GM21360 (cell line): ENCODE data around the gene DUSP16.

ENCODE experiments used
- ATAC-seq: cut with Tn5 transposase; IDR thresholded peaks from one replicate; pipeline ENCODE4 v1.9.1; 2021; ENCODE audit warnings: mild to moderate bottlenecking, moderate library complexity; ENCODE audit not compliant: unreplicated experiment

DUSP16 gene

GRCh38 chr12:12446786-12447185, 115.9 kb downstream of the DUSP16 start:
- ATAC-seq, result no peak

- ATAC-seq, result no peak
These were observed 116.8 kb downstream of the DUSP16 start for GRCh38 chr12:12445882-12446181.

DNA sequence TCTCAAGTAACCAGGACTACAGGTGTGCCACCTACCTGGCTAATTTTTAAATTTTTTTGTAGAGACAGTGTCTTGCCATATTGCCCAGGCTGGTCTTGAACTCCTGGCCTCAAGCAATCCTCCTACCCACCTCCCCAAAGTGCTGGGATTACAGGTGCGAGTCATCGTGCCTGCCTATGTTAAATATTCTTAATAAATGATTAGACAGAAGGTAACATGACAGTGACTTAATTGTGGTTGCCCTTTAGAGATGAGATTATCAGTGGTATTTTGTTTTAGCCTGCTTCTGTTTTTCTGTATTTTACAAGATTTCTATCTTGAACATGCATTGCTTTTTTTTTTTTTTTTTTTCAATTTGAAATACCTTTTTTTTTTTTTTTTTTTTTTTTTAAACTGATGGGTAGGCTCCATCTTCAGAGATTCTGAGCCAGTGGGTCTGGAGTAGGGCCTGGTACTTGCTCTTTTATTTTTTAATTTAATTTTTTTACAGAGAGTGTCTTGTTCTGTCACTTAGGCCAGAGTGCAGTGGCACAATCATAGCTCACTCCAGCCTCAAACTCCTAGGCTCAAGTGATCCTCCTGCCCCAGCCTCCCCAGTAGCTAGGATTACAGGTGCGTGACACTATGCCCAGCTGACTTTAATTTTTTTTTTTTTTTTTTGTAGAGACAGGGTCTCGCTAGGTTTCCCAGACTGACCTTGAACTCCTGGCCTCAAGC, 117.3 kb downstream of the DUSP16 start:
- no peak for ATAC-seq

GRCh38 chr12:12443431-12443878, 119.2 kb downstream of the DUSP16 start:
- ATAC-seq, result no peak

DNA sequence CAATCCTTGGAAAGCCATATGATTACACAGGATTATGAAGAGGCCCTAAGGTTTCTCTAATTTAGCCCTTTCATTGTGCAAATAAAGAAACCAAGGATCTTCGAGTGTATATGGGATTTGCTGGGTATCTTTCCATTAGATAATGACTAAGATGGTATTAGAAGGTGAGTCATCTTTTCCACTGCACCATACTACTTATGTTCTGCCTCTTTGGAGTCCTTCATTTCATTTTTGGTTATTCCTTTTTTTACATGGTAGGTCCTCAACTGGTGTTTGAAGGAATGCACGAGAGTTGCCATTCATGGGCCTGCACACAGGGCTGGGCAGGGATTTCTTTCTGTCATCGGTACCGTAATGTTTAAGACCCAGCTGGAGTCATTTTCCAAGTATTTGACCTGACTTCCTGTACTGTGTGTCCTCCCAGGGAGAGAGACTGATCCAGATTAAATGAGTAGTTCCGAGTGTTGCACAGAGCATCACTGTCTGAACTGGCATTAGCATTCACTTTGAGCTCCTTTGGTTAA, 120.1 kb downstream of the DUSP16 start:
- no peak for ATAC-seq

GRCh38 chr12:12441843-12442461, 120.7 kb downstream of the DUSP16 start:
- ATAC-seq, result no peak

- no peak for ATAC-seq
These were observed 121.2 kb downstream of the DUSP16 start for GRCh38 chr12:12441429-12441807.

GRCh38 chr12:12440784-12441428, 121.8 kb downstream of the DUSP16 start:
- ATAC-seq, result no peak

DNA sequence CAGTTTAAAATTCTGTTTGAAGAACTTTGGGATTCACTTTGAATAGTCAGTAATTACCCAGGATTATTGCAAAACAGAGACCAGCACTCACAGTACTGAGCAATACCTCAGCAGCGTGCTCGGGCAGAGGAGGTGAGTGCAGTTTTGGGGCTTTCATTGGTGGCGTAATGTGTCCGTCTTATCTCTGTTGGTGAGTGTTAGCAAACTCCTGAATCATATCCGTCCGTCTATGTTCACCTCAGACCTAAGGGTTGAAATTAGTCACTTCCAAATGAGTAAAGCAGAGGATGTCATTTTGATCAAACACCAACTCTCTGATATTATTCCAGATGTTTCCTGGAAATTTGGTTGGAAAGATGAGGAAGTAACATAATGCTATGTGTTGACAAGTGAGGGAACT, 123.0 kb downstream of the DUSP16 start:
- no peak for ATAC-seq

- no peak for ATAC-seq
These were observed 125.8 kb downstream of the DUSP16 start for GRCh38 chr12:12436831-12437345.

DNA sequence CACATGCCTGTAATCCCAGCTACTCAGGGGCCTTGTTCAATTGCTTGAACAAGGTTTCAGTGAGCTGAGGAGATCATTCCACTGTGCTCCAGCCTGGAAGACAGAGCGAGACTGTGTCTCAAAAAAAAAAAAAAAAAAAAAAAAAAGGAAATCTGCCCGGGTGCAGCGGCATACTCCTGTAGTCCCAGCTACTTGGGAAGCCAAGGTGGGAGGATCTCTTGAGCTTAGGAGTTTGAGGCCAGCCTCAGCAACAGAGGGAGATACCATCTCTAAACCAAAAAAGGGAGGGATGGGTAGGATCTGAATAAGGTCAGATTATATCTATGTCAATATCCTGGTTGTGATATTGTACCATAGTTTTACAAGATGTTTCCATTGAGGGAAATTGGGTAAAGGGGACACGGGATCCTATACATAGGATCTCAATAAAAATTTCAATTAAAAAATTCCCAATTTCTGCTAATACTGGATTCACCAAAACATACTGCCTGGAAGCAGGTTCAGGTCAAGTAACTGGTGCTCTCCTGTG, 129.4 kb downstream of the DUSP16 start:
- ATAC-seq, result no peak

- no peak for ATAC-seq
These were observed 130.3 kb downstream of the DUSP16 start for GRCh38 chr12:12432364-12432763.

- no peak for ATAC-seq
These were observed 133.6 kb downstream of the DUSP16 start for GRCh38 chr12:12428961-12429657.

DNA sequence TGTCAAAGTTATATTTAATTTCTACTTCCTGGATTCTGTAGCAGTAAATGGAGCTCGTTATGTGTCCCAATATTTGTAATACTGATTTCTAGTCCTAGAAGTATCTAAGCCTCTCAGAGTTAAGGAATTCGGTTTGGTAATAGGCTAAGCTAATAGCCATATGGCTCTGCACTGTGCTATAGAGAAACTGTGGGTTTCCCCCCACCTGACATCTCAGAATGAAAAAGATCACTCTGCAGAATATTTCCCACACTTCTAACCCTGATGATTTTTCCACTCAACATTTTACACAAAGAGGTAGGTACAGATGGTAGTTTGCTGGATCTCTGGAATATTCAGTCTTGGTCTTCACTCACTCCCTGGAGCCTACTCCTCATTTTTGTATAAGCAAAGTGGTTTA, 134.6 kb downstream of the DUSP16 start:
- no peak for ATAC-seq

DNA sequence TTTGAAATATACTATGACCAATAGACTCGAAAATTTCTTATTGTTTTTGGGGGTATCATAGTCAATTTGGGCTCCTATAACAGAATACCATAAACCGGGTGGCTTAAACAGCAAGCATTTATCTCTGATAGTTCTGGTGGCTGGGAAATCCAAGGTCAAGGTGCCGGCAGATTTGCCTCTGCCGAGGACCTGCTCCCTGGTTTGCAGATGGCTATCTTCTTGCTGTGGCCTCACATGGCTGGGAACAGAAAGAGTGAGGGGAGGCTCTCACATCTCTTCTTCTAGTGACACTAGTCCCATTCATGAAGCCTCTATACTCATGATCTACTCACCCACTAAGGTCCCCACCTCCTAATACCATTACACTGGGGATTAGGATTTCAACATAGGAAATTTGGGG, 135.1 kb downstream of the DUSP16 start:
- no peak for ATAC-seq

- ATAC-seq, result no peak
These were observed 137.0 kb downstream of the DUSP16 start for GRCh38 chr12:12425616-12426015.

DNA sequence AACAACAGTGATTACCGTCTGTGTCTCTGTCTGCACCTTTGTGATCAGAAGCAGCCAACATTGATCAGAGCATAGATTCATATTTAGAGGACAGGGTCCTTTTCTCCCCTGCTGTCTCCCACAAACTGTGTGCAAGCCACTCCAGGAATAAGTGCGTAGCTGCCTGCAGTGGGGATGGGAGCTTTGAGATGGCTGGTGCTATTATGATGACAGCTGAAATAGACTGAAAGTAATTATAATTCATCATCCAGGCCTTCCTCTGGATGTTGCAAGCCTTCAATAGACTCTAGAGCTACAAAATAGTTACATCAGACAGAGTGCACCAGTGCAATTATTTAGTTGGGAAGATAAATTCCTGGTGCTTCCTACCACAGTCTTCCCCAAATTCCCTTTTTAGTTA, 137.7 kb downstream of the DUSP16 start:
- no peak for ATAC-seq
